Mucosa of rectum (tissue), 2 donors: ENCODE data around the gene TSPAN18.

Source experiments
- H3K27ac ChIP-seq, 2 donors: one replicate each; pipeline ENCODE4 v1.7.0; 2013; ENCODE audit warnings: inconsistent platforms in 2 of 2, low read depth in 2 of 2, low read length in 2 of 2
- H3K27me3 ChIP-seq, 2 donors: one replicate each; pipeline ENCODE4 v1.7.0; 2013; ENCODE audit warnings: low read length in 2 of 2; ENCODE audit not compliant: control insufficient read depth in 2 of 2, insufficient read depth in 2 of 2
- H3K36me3 ChIP-seq, 2 donors: one replicate each; pipeline ENCODE4 v1.7.0; 2013; ENCODE audit warnings: low read length in 2 of 2; ENCODE audit not compliant: control insufficient read depth in 2 of 2, insufficient read depth in 2 of 2
- H3K4me1 ChIP-seq, 2 donors: one replicate each; pipeline ENCODE4 v1.7.0; 2013; ENCODE audit warnings: low read length in 2 of 2, mild to moderate bottlenecking in 1 of 2; ENCODE audit not compliant: control insufficient read depth in 2 of 2, insufficient read depth in 2 of 2
- H3K4me3 ChIP-seq, 2 donors: one replicate each; pipeline ENCODE4 v1.7.0; 2013; ENCODE audit warnings: low read length in 2 of 2
- H3K9ac ChIP-seq, 2 donors: one replicate each; pipeline ENCODE4 v1.7.0; 2013; ENCODE audit warnings: low read length in 2 of 2, low read depth in 1 of 2, mild to moderate bottlenecking in 1 of 2
- H3K9me3 ChIP-seq, 2 donors: one replicate each; pipeline ENCODE4 v1.7.0; 2013; ENCODE audit warnings: low read length in 2 of 2; ENCODE audit not compliant: control insufficient read depth in 2 of 2
- donor health status: healthy.
- donor health status: Normal muscosa, but diverticular disease.

The TSPAN18 gene

GRCh38 chr11:44736791-44737190 is 10.0 kb downstream of the TSPAN18 start:
- Histone ChIP-seq H3K27me3 (peaks cover 0 to 2% of the 10 kb centered on the region in 2 donors), H3K9ac (no peak overlapping the region), H3K4me3 (no peak overlapping the region), H3K36me3 (no peaks in the 10 kb centered on the region), H3K9me3 (no peaks in the 10 kb centered on the region), H3K4me1 (no peaks in the 10 kb centered on the region), H3K27ac (no peak overlapping the region)

- Histone ChIP-seq H3K4me3 (no peak overlapping the region), H3K9ac (no peak overlapping the region), H3K9me3 (no peaks in the 10 kb centered on the region), H3K27ac (no peak overlapping the region), H3K4me1 (no peaks in the 10 kb centered on the region), H3K27me3 (peaks cover 0 to 4% of the 10 kb centered on the region in 2 donors), H3K36me3 (no peaks in the 10 kb centered on the region)
Observed at GRCh38 chr11:44737245-44738085, 10.7 kb downstream of the TSPAN18 start.

GRCh38 chr11:44738791-44739190 is 12.0 kb downstream of the TSPAN18 start:
- Histone ChIP-seq H3K4me1 (no peaks in the 10 kb centered on the region), H3K27ac (no peak overlapping the region)

GRCh38 chr11:44740967-44741366 is 14.2 kb downstream of the TSPAN18 start:
- Histone ChIP-seq H3K9ac (no peak overlapping the region), H3K4me3 (no peak overlapping the region), H3K27me3 (peaks cover 0 to 4% of the 10 kb centered on the region in 2 donors), H3K4me1 (peaks cover 0 to 7% of the 10 kb centered on the region in 2 donors), H3K36me3 (no peaks in the 10 kb centered on the region), H3K9me3 (no peaks in the 10 kb centered on the region), H3K27ac (no peak overlapping the region)

More at GRCh38 chr11:44738791-44739190, 12.0 kb downstream of the TSPAN18 start:
- Histone ChIP-seq H3K36me3 (no peaks in the 10 kb centered on the region), H3K4me3 (no peak overlapping the region), H3K9ac (no peak overlapping the region), H3K27me3 (peaks cover 0 to 4% of the 10 kb centered on the region in 2 donors), H3K9me3 (no peaks in the 10 kb centered on the region)

GRCh38 chr11:44741976-44742375 is 15.2 kb downstream of the TSPAN18 start:
- Histone ChIP-seq H3K36me3 (no peaks in the 10 kb centered on the region), H3K9ac (no peak overlapping the region), H3K4me3 (no peak overlapping the region), H3K4me1 (peaks cover 0 to 7% of the 10 kb centered on the region in 2 donors), H3K27me3 (peaks cover 0 to 4% of the 10 kb centered on the region in 2 donors), H3K9me3 (no peaks in the 10 kb centered on the region), H3K27ac (no peak overlapping the region)

GRCh38 chr11:44742508-44743246 is 15.9 kb downstream of the TSPAN18 start:
- no peak overlapping the region for H3K9ac ChIP-seq
- H3K27me3 ChIP-seq, result peaks cover 0 to 4% of the 10 kb centered on the region in 2 donors
- H3K36me3 ChIP-seq, result no peaks in the 10 kb centered on the region
- H3K9me3 ChIP-seq, result no peaks in the 10 kb centered on the region
- H3K4me3 ChIP-seq, result no peak overlapping the region
- peaks cover 0 to 7% of the 10 kb centered on the region in 2 donors for H3K4me1 ChIP-seq
- no peak overlapping the region for H3K27ac ChIP-seq

GRCh38 chr11:44743326-44743725 is 16.6 kb downstream of the TSPAN18 start:
- H3K9me3 ChIP-seq, result no peaks in the 10 kb centered on the region
- H3K9ac ChIP-seq, result no peak overlapping the region
- no peaks in the 10 kb centered on the region for H3K36me3 ChIP-seq
- peaks cover 0 to 4% of the 10 kb centered on the region in 2 donors for H3K27me3 ChIP-seq
- no peak overlapping the region for H3K4me3 ChIP-seq
- H3K4me1 ChIP-seq, result peaks cover 0 to 7% of the 10 kb centered on the region in 2 donors
- H3K27ac ChIP-seq, result no peak overlapping the region

GRCh38 chr11:44743959-44744557 is 17.3 kb downstream of the TSPAN18 start:
- no peaks in the 10 kb centered on the region for H3K36me3 ChIP-seq
- peaks cover 0 to 4% of the 10 kb centered on the region in 2 donors for H3K27me3 ChIP-seq
- H3K27ac ChIP-seq, result peak overlapping the region in 1 of 2 donors; percentile 24
- no peaks in the 10 kb centered on the region for H3K9me3 ChIP-seq
- peaks cover 0 to 7% of the 10 kb centered on the region in 2 donors for H3K4me1 ChIP-seq
- peak overlapping the region in 1 of 2 donors; percentile 32 for H3K9ac ChIP-seq
- H3K4me3 ChIP-seq, result no peak overlapping the region

- Histone ChIP-seq H3K9me3 (no peaks in the 10 kb centered on the region), H3K9ac (no peak overlapping the region), H3K4me1 (peaks cover 0 to 7% of the 10 kb centered on the region in 2 donors), H3K36me3 (no peaks in the 10 kb centered on the region), H3K27me3 (peaks cover 0 to 1% of the 10 kb centered on the region in 2 donors), H3K27ac (no peak overlapping the region), H3K4me3 (no peak overlapping the region)
Observed at GRCh38 chr11:44746894-44747293, 20.1 kb downstream of the TSPAN18 start.

- no peak overlapping the region for H3K9ac ChIP-seq
- peaks cover 0 to 7% of the 10 kb centered on the region in 2 donors for H3K4me1 ChIP-seq
- no peaks in the 10 kb centered on the region for H3K36me3 ChIP-seq
- H3K9me3 ChIP-seq, result no peaks in the 10 kb centered on the region
- no peaks in the 10 kb centered on the region for H3K27me3 ChIP-seq
- no peak overlapping the region for H3K4me3 ChIP-seq
- no peak overlapping the region for H3K27ac ChIP-seq
Observed at GRCh38 chr11:44747316-44747715, 20.6 kb downstream of the TSPAN18 start.
